ENCODE data around the gene HRH2.

HRH2 gene

GRCh38 chr5:175693741-175694140, 35.9 kb downstream of the HRH2 start:
- no peak for ATAC-seq

- no peak for ATAC-seq
Observed at GRCh38 chr5:175694371-175695160, 36.7 kb downstream of the HRH2 start.

- ATAC-seq, result no peak
Observed at GRCh38 chr5:175695161-175696126, 37.6 kb downstream of the HRH2 start.

- peak; percentile 80 to 81 for ATAC-seq
Observed at GRCh38 chr5:175696139-175696854, 38.4 kb downstream of the HRH2 start.

- no peak for ATAC-seq
Observed at GRCh38 chr5:175696855-175697198, 39.0 kb downstream of the HRH2 start.

- ATAC-seq, result no peak
Observed at GRCh38 chr5:175697846-175698245, 40.0 kb downstream of the HRH2 start.

- ATAC-seq, result no peak
Observed at GRCh38 chr5:175698401-175699115, 40.7 kb downstream of the HRH2 start.

GRCh38 chr5:175700991-175701390, 43.1 kb downstream of the HRH2 start:
- ATAC-seq, result no peak

- no peak for ATAC-seq
Observed at GRCh38 chr5:175701797-175702196, 43.9 kb downstream of the HRH2 start.

- no peak for ATAC-seq
Observed at GRCh38 chr5:175706499-175706898, 48.6 kb downstream of the HRH2 start.

- no peak for ATAC-seq
Observed at GRCh38 chr5:175707751-175708375, 50.0 kb downstream of the HRH2 start.

GRCh38 chr5:175709276-175709781, 51.5 kb downstream of the HRH2 start:
- ATAC-seq, result no peak

- no peak for ATAC-seq
Observed at GRCh38 chr5:175710326-175710725, 52.5 kb downstream of the HRH2 start.

- ATAC-seq, result no peak
Observed at GRCh38 chr5:175711031-175711430, 53.2 kb downstream of the HRH2 start.

- ATAC-seq, result no peak
Observed at GRCh38 chr5:175711472-175712312, 53.8 kb downstream of the HRH2 start.

GRCh38 chr5:175712313-175712680, 54.4 kb downstream of the HRH2 start:
- ATAC-seq, result no peak

- no peak for ATAC-seq
Observed at GRCh38 chr5:175712681-175713085, 54.8 kb downstream of the HRH2 start.

- ATAC-seq, result no peak
Observed at GRCh38 chr5:175713930-175714329, 56.1 kb downstream of the HRH2 start.

GRCh38 chr5:175714479-175715085, 56.7 kb downstream of the HRH2 start:
- ATAC-seq, result no peak
